Astrocyte (in vitro differentiated cells and primary cell): Measurements from ENCODE around the gene PLD1. TPM values are rescaled to one million over a fixed set of nuclear protein-coding genes. Genes with fewer than 3 reads are reported as not detected.

Experiments
- DNase-seq: peaks from one replicate; pipeline ENCODE4 v3.0.0-alpha.2; 2010; ENCODE audit warnings: low read depth
- FAIRE-seq: peaks from 2 replicates; lab custom pipeline; 2011; peaks lifted over from hg19 to GRCh38; lab: Jason Lieb, UNC
- H2AFZ ChIP-seq: 2 replicates; pipeline ENCODE4 v1.6.0; 2012; ENCODE audit warnings: low read depth, low read length, inconsistent platforms
- H3K27ac ChIP-seq: 2 replicates; pipeline ENCODE4 v1.5.1; 2011; ENCODE audit warnings: low read depth, low read length, inconsistent platforms
- H3K27me3 ChIP-seq: 2 replicates; pipeline ENCODE4 v1.6.0; 2011; ENCODE audit warnings: low read length, inconsistent platforms; ENCODE audit not compliant: insufficient read depth
- H3K36me3 ChIP-seq: 2 replicates; pipeline ENCODE4 v1.5.1; 2011; ENCODE audit warnings: low read length, inconsistent platforms; ENCODE audit not compliant: insufficient read depth
- H3K4me1 ChIP-seq: 2 replicates; pipeline ENCODE4 v1.5.1; 2011; ENCODE audit warnings: low read length, inconsistent platforms; ENCODE audit not compliant: insufficient read depth
- H3K4me2 ChIP-seq: 2 replicates; pipeline ENCODE4 v1.6.0; 2012; ENCODE audit warnings: low read length, inconsistent platforms
- H3K4me3 ChIP-seq: 2 replicates; pipeline ENCODE4 v1.5.1; 2011; ENCODE audit warnings: low read depth, mild to moderate bottlenecking, low read length, inconsistent platforms; ENCODE audit not compliant: insufficient read depth
- H3K79me2 ChIP-seq: 2 replicates; pipeline ENCODE4 v1.6.0; 2012; ENCODE audit warnings: mild to moderate bottlenecking, low read length, inconsistent platforms; ENCODE audit not compliant: insufficient read depth
- H3K9ac ChIP-seq: 2 replicates; pipeline ENCODE4 v1.6.0; 2012; ENCODE audit warnings: mild to moderate bottlenecking, low read length, inconsistent platforms
- H3K9me3 ChIP-seq: 2 replicates; pipeline ENCODE4 v1.5.1; 2012; ENCODE audit warnings: low read depth, mild to moderate bottlenecking, low read length, inconsistent platforms; ENCODE audit not compliant: insufficient read depth
- H4K20me1 ChIP-seq: 2 replicates; pipeline ENCODE4 v1.6.0; 2012; ENCODE audit warnings: low read length, inconsistent platforms; ENCODE audit not compliant: insufficient read depth
- H3K27ac Mint-ChIP-seq: one replicate; pipeline ENCODE4 v1.8.0; 2021; ENCODE audit warnings: mild to moderate bottlenecking, mixed read lengths; ENCODE audit not compliant: unreplicated experiment
- H3K27me3 Mint-ChIP-seq: one replicate; pipeline ENCODE4 v1.8.0; 2021; ENCODE audit warnings: low read depth, mixed read lengths; ENCODE audit not compliant: unreplicated experiment
- H3K36me3 Mint-ChIP-seq: one replicate; pipeline ENCODE4 v1.8.0; 2021; ENCODE audit warnings: low read depth, mixed read lengths; ENCODE audit not compliant: unreplicated experiment
- H3K4me1 Mint-ChIP-seq: one replicate; pipeline ENCODE4 v1.8.0; 2021; ENCODE audit warnings: low read depth, mixed read lengths; ENCODE audit not compliant: unreplicated experiment
- H3K4me3 Mint-ChIP-seq: one replicate; pipeline ENCODE4 v1.8.0; 2021; ENCODE audit warnings: mild to moderate bottlenecking, moderate library complexity, mixed read lengths; ENCODE audit not compliant: unreplicated experiment
- H3K9me3 Mint-ChIP-seq: one replicate; pipeline ENCODE4 v1.8.0; 2021; ENCODE audit warnings: mild to moderate bottlenecking, mixed read lengths; ENCODE audit not compliant: unreplicated experiment
- CTCF ChIP-seq: IDR thresholded peaks from 2 replicates; pipeline ENCODE4 v1.5.1; 2011; ENCODE audit warnings: low read depth, mild to moderate bottlenecking, inconsistent platforms, low read length, moderate library complexity; ENCODE audit not compliant: insufficient read depth
- EZH2 ChIP-seq: IDR thresholded peaks from 2 replicates; pipeline ENCODE4 v1.6.1; 2012; ENCODE audit warnings: mild to moderate bottlenecking, low read length, inconsistent platforms; ENCODE audit not compliant: insufficient read depth
- total RNA-seq: library from RNA; stranded (reverse); gene quantifications from 2 replicates; pipeline ENCODE4 v1.2.1, GENCODE V29; 2021

The PLD1 gene
- total RNA-seq, 1 donor from 2014 or later: 21.5 TPM

GRCh38 chr3:171786997-171787396 lies 23.3 kb downstream of the PLD1 start:
- no peaks in the 10 kb centered on the region for H3K27me3 ChIP-seq
- Mint-ChIP-seq H3K9me3 (no peaks in the 10 kb centered on the region), H3K4me3 (no peak overlapping the region), H3K4me1 (peaks cover 34% of the 10 kb centered on the region), H3K36me3 (peaks cover 7% of the 10 kb centered on the region), H3K27me3 (peaks cover 5% of the 10 kb centered on the region), H3K27ac (no peak overlapping the region)
- no peak overlapping the region for H3K4me3 ChIP-seq
- H3K9ac ChIP-seq: no peak overlapping the region
- no peaks in the 10 kb centered on the region for H4K20me1 ChIP-seq
- no peak overlapping the region for H3K4me2 ChIP-seq
- FAIRE-seq: no peak
- H3K27ac ChIP-seq: no peak overlapping the region
- H3K79me2 ChIP-seq: no peaks in the 10 kb centered on the region
- H2AFZ ChIP-seq: no peak overlapping the region
- H3K4me1 ChIP-seq: peaks cover 46% of the 10 kb centered on the region
- TF ChIP-seq EZH2 (no peak), CTCF (no peak)
- no peaks in the 10 kb centered on the region for H3K36me3 ChIP-seq
- DNase-seq: no peak
- H3K9me3 ChIP-seq: no peaks in the 10 kb centered on the region

DNA sequence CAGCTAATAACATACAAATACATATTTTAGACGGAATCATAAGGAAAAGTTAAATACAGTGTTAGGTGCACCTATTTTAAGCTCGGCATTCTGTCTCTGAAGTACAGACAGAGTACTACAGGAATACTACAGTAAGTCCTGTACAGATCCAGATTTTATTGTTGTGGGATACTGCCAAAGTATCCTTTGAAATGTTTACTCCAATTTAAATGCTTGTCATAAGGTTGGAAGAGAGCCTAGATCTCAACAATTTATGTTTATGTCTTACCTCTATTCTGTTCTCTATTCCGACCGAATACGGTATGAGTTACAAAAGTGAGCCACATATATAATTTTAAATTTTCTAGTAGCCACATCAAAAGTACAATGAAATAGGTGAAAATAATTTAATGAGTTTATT lies 25.3 kb downstream of the PLD1 start:
- Histone ChIP-seq H3K9ac (no peak overlapping the region), H3K36me3 (no peaks in the 10 kb centered on the region), H3K4me1 (peaks cover 29% of the 10 kb centered on the region), H3K27me3 (no peaks in the 10 kb centered on the region), H3K4me2 (no peak overlapping the region), H2AFZ (no peak overlapping the region), H3K27ac (no peak overlapping the region), H3K9me3 (no peaks in the 10 kb centered on the region), H4K20me1 (no peaks in the 10 kb centered on the region), H3K79me2 (no peaks in the 10 kb centered on the region), H3K4me3 (no peak overlapping the region)
- Mint-ChIP-seq H3K27ac (no peak overlapping the region), H3K36me3 (peaks cover 7% of the 10 kb centered on the region), H3K27me3 (peaks cover 5% of the 10 kb centered on the region), H3K4me1 (peaks cover 24% of the 10 kb centered on the region), H3K4me3 (no peak overlapping the region), H3K9me3 (no peaks in the 10 kb centered on the region)
- TF ChIP-seq CTCF (no peak), EZH2 (no peak)
- no peak for DNase-seq
- FAIRE-seq: no peak

DNA sequence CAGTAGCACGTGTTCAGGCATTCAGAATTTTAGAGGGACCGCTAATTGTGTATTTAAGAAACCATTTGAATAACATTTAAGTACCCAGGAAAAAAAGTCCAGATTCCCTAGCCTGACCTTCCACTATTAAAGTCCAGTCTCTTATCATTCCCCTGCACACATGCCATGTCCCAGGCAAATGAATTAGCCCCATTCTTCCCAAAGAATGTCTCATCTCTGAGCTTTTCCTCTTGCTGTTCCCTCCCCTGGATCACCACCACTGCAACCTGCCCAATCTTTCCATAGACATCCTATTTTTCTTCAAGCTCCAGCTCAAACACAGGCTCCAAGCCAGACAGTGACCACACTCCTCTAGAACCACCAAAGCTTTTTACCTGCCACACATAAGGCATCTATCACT lies 25.9 kb downstream of the PLD1 start:
- Histone ChIP-seq H3K79me2 (no peaks in the 10 kb centered on the region), H3K4me2 (no peak overlapping the region), H3K9me3 (no peaks in the 10 kb centered on the region), H3K9ac (no peak overlapping the region), H3K4me1 (peaks cover 26% of the 10 kb centered on the region), H3K27me3 (no peaks in the 10 kb centered on the region), H3K36me3 (no peaks in the 10 kb centered on the region), H3K4me3 (no peak overlapping the region), H4K20me1 (no peaks in the 10 kb centered on the region), H2AFZ (no peak overlapping the region), H3K27ac (no peak overlapping the region)
- peak overlapping the region; percentile 11 for H3K4me3 Mint-ChIP-seq
- TF ChIP-seq EZH2 (no peak), CTCF (no peak)
- peaks cover 21% of the 10 kb centered on the region for H3K4me1 Mint-ChIP-seq
- no peak for FAIRE-seq
- H3K27ac Mint-ChIP-seq: no peak overlapping the region
- no peak for DNase-seq
- H3K9me3 Mint-ChIP-seq: no peaks in the 10 kb centered on the region
- peaks cover 7% of the 10 kb centered on the region for H3K36me3 Mint-ChIP-seq
- H3K27me3 Mint-ChIP-seq: peaks cover 5% of the 10 kb centered on the region
